Breast epithelium (tissue), 4 donors: Measurements from ENCODE around the gene FOS. TPM values are rescaled to one million over a fixed set of nuclear protein-coding genes. Genes with fewer than 3 reads are reported as not detected.

Experiments
- DNase-seq, 2 donors: peaks; one replicate each; pipeline ENCODE4 v3.0.0-alpha.2; 2019; ENCODE audit warnings: low spot score in 2 of 2
- H3K27ac ChIP-seq, 2 donors: fragments of 200-600 bp; sonication (generic) in 1 of 2; one replicate each; pipeline ENCODE4 v1.5.1; 2016 to 2019; ENCODE audit warnings: mild to moderate bottlenecking in 1 of 2
- H3K27me3 ChIP-seq, 2 donors: fragments of 200-600 bp; sonication (generic) in 1 of 2; one replicate each; pipeline versions ENCODE4 v1.5.1 to v1.6.0; 2017 to 2019; ENCODE audit warnings: control low read depth in 1 of 2, mild to moderate bottlenecking in 1 of 2
- H3K36me3 ChIP-seq: fragments of 200-600 bp; one replicate; pipeline ENCODE4 v1.5.1; 2019
- H3K4me1 ChIP-seq, 2 donors: fragments of 200-600 bp; sonication (generic); one replicate each; pipeline ENCODE4 v1.5.1; 2016 to 2019; ENCODE audit warnings: control low read depth in 1 of 2
- H3K4me3 ChIP-seq, 3 donors: fragments of 200-600 bp; sonication (generic); 1 replicate in 2 of 3; 2 replicates in 1 of 3; pipeline ENCODE4 v1.5.1; 2016 to 2019; ENCODE audit warnings: mild to moderate bottlenecking in 3 of 3, moderate library complexity in 2 of 3
- H3K9me3 ChIP-seq, 2 donors: fragments of 200-600 bp; sonication (generic) in 1 of 2; one replicate each; pipeline ENCODE4 v1.5.1; 2016 to 2019; ENCODE audit warnings: control low read depth in 1 of 2
- POLR2A ChIP-seq: fragments of 450-650 bp; IDR thresholded peaks from one replicate; pipeline ENCODE4 v1.6.1; 2016; ENCODE audit warnings: antibody characterized with exemption, mild to moderate bottlenecking, moderate library complexity
- POLR2AphosphoS5 ChIP-seq, 3 donors: sonication (generic); formaldehyde crosslinking; IDR thresholded peaks; one replicate each; pipeline ENCODE4 v1.6.1; 2017; ENCODE audit warnings: antibody characterized with exemption in 3 of 3
- intact Hi-C: fragments of 100-400 bp; cut with DNase I; formaldehyde crosslinking; loops from one replicate; pipeline ENCODE4 v1.15.1; 2023; ENCODE audit warnings: low total_unique reads
- total RNA-seq, 3 donors: library from RNA; depleted of rRNA; stranded (reverse); fragments of >200 nt; gene quantifications; one replicate each; pipeline ENCODE4 v1.1.0, GENCODE V29; 2016
- TF ChIP-seq, protein P1 (sequence below), 3 donors: fragments of 450-650 bp; IDR thresholded peaks; one replicate each; pipeline ENCODE4 v1.5.1; 2016 to 2017; ENCODE audit warnings: antibody characterized with exemption in 3 of 3, mild to moderate bottlenecking in 3 of 3, moderate library complexity in 3 of 3

Gene FOS
- total RNA-seq, 3 donors from 2014 or later: 398 to 629 (median 549) TPM

DNA sequence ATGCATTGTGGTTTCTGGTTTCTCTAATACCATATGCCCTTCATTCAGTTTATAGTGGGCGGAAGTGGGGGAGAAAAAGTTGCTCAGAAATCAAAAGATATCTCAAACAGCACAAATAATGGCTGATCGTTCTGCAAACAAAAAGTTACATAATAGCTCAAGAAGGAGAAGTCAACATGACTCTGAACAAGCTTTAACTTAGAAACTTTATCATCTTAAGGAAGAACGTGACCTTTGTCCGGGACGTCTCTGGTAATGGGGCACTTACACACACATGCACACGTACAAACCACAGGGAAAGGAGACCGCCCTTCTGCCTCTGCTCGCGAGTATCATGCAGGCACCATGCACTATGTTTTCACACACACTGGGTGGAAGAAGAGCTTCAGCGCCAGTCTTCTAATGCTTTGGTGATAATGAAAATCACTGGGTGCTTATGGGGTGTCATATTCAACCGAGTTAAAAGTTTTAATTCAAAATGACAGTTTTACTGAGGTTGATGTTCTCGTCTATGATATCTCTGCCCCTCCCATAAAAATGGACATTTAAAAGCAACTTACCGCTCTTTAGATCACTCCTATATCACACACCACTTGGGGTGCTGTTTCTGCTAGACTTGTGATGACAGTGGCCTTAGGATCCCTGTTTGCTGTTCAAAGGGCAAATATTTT lies 4.7 kb downstream of the FOS start:
- TF ChIP-seq POLR2A (no peak), POLR2AphosphoS5 (IDR thresholded peaks at IDR 0.05) (peak in 1 of 3 donors; percentile 100)
- TF ChIP-seq, protein P1, sequence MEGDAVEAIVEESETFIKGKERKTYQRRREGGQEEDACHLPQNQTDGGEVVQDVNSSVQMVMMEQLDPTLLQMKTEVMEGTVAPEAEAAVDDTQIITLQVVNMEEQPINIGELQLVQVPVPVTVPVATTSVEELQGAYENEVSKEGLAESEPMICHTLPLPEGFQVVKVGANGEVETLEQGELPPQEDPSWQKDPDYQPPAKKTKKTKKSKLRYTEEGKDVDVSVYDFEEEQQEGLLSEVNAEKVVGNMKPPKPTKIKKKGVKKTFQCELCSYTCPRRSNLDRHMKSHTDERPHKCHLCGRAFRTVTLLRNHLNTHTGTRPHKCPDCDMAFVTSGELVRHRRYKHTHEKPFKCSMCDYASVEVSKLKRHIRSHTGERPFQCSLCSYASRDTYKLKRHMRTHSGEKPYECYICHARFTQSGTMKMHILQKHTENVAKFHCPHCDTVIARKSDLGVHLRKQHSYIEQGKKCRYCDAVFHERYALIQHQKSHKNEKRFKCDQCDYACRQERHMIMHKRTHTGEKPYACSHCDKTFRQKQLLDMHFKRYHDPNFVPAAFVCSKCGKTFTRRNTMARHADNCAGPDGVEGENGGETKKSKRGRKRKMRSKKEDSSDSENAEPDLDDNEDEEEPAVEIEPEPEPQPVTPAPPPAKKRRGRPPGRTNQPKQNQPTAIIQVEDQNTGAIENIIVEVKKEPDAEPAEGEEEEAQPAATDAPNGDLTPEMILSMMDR (IDR thresholded peaks at IDR 0.05): no peak
- intact Hi-C loops: no loop called here
- H3K36me3 ChIP-seq: no peaks in the 10 kb centered on the region
- no peaks in the 10 kb centered on the region for H3K9me3 ChIP-seq
- no peak for DNase-seq
- no peaks in the 10 kb centered on the region for H3K27me3 ChIP-seq
- peaks cover 0 to 3% of the 10 kb centered on the region in 2 donors for H3K4me1 ChIP-seq
- H3K27ac ChIP-seq: peak overlapping the region in 1 of 2 donors; percentile 36
- H3K4me3 ChIP-seq: peak overlapping the region in 1 of 3 donors; percentile 87

DNA sequence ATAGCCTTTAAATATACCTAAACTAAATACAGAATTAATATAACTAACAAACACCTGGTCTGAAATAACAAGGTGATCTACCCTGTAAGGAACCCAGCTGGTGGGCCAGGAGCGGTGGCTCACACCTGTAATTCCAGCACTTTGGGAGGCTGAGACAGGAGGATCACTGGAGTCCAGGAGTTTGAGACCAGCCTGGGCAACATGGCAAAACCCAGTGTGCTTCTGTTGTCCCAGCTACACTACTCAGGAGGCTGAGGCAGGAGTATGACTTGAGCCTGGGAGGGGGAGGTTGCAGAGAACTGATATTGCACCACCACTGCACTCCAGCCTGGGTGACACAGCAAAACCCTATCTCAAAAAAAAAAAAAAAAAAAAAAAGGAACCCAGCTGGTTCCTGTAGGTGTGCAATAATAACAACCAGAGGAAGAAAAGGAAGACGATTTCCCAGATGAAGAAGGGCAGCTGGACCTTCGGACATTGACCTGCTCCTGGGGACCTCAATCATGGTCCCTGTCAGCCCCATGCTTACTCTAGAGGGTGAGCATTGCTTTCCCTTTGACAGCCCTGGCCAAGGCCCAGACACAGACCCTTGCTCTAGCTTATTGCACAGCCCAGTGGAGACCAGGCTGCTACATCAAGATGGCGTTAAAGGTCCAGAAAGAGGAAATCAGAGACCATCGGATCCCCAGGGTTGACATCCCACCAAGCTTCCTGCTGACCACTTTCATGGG lies 5.4 kb downstream of the FOS start:
- no peak for DNase-seq
- H3K4me3 ChIP-seq: no peak overlapping the region
- H3K27ac ChIP-seq: peak overlapping the region; percentile 36 to 40
- peak in 1 of 3 donors; percentile 97 for TF ChIP-seq POLR2AphosphoS5 (IDR thresholded peaks at IDR 0.05)
- no peak for TF ChIP-seq POLR2A
- TF ChIP-seq, protein P1 (IDR thresholded peaks at IDR 0.05): no peak
- H3K9me3 ChIP-seq: no peaks in the 10 kb centered on the region
- H3K27me3 ChIP-seq: no peaks in the 10 kb centered on the region
- H3K36me3 ChIP-seq: no peaks in the 10 kb centered on the region
- intact Hi-C loops: no loop called here
- H3K4me1 ChIP-seq: peaks cover 0 to 3% of the 10 kb centered on the region in 2 donors

DNA sequence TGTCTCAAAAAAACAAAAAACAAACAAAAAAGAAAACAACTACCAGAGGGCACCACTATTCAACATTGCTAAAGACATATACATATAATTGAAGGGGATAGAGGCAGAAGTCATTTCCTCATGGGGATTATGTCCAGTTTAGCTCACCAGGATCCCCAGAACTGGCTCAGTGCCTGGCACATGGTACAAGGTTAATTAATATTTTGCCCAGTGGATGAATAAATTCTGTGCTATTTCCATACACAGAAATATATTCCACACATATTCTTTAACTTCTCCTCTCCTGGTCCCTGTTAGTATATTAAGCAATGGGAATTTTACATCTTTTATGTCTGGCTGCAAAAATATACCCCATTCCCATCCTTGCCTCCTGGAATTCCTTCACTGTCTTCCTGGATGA lies 6.7 kb downstream of the FOS start:
- no peaks in the 10 kb centered on the region for H3K36me3 ChIP-seq
- no peaks in the 10 kb centered on the region for H3K9me3 ChIP-seq
- H3K4me3 ChIP-seq: no peak overlapping the region
- H3K4me1 ChIP-seq: peaks cover 0 to 3% of the 10 kb centered on the region in 2 donors
- intact Hi-C loops: no loop called here
- TF ChIP-seq POLR2AphosphoS5 (IDR thresholded peaks at IDR 0.05) (no peak), POLR2A (no peak)
- TF ChIP-seq, protein P1 (IDR thresholded peaks at IDR 0.05): no peak
- H3K27me3 ChIP-seq: no peaks in the 10 kb centered on the region
- H3K27ac ChIP-seq: no peak overlapping the region
- DNase-seq: peak in 1 of 2 donors; percentile 11

DNA sequence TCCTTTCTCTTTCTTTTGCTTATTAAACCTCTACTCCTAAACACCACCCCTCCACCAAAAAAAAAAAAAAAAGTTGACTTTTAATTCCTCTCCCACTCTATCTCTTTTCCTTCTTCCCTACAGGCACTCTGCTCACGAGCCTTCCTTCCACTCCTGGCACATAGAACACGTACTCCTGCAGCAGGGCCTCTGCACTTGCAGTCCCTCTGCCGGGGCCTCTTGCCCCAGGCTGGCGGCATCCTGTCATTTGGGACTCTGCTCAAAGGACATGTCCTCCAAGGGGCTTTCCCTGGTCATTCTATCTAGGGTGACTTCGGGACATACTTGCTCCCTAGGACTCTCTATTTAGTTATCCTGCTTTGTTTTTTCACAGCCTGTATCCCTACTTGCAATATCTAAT lies 7.7 kb downstream of the FOS start:
- H3K27ac ChIP-seq: no peak overlapping the region
- intact Hi-C loops: no loop called here
- no peak overlapping the region for H3K4me3 ChIP-seq
- DNase-seq: no peak
- no peaks in the 10 kb centered on the region for H3K36me3 ChIP-seq
- no peaks in the 10 kb centered on the region for H3K27me3 ChIP-seq
- no peaks in the 10 kb centered on the region for H3K9me3 ChIP-seq
- TF ChIP-seq, protein P1 (IDR thresholded peaks at IDR 0.05): no peak
- TF ChIP-seq POLR2AphosphoS5 (IDR thresholded peaks at IDR 0.05) (no peak), POLR2A (no peak)
- no peaks in the 10 kb centered on the region for H3K4me1 ChIP-seq

DNA sequence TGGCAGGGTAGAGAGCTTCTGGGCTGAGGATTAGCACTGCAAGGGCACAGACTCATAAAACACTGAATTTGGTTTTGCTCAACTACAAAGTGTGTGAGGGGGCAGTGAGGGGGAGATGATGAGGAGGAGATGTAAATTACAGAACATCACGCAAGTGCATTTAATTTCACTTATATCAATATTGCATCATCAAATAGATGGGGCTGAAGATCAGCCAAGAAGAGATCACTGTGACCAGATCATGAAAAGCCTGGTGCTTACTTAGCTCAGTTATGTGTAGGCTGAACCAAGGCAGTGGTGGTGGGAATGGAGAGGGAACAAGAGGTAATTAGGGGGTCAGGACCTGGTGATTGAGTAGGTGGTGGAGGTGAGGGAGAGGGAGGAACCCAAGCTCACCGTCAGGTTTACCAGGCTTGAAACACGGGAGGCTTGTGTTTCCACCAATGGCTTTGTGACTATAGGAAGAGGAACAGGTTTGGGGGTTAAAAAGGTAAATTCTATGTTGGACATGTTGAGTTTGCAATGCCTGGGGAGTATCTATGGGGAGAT lies 11.3 kb downstream of the FOS start:
- intact Hi-C loops: no loop called here
- TF ChIP-seq POLR2AphosphoS5 (IDR thresholded peaks at IDR 0.05): no peak
- no peak for TF ChIP-seq POLR2A
- TF ChIP-seq, protein P1 (IDR thresholded peaks at IDR 0.05): no peak

More for the DNA sequence above, 11.3 kb downstream of the FOS start:
- no peak overlapping the region for H3K4me3 ChIP-seq
- H3K9me3 ChIP-seq: no peaks in the 10 kb centered on the region
- H3K27me3 ChIP-seq: no peaks in the 10 kb centered on the region
- no peak overlapping the region for H3K27ac ChIP-seq
- H3K36me3 ChIP-seq: no peaks in the 10 kb centered on the region
- no peak for DNase-seq
- H3K4me1 ChIP-seq: peaks cover 3 to 4% of the 10 kb centered on the region in 2 donors
